Ascending aorta (tissue), 1 donor: ENCODE data around the gene BAK1. TPM values are rescaled to one million over a fixed set of nuclear protein-coding genes. Genes with fewer than 3 reads are reported as not detected.

Source experiments
- total RNA-seq: library from RNA; depleted of rRNA; stranded (reverse); fragments of >200 nt; gene quantifications from one replicate; pipeline ENCODE4 v1.1.0, GENCODE V29; 2016

BAK1 gene
- total RNA-seq, 1 donor from 2014 or later: 8.7 TPM

Other genes with a start within 250 kb of the BAK1 start
- gene KIFC1, start 188.5 kb downstream of the BAK1 start, total RNA-seq: not detected
- 30.5 TPM for gene PHF1, start 169.3 kb downstream of the BAK1 start, total RNA-seq
- 77.2 TPM for gene CUTA, start 162.2 kb downstream of the BAK1 start, total RNA-seq
- gene SYNGAP1, start 160.2 kb downstream of the BAK1 start, total RNA-seq: 33.7 TPM
- gene ZBTB9, start 125.7 kb downstream of the BAK1 start, total RNA-seq: 45.8 TPM
- 43.0 TPM for gene ITPR3, start 41.0 kb upstream of the BAK1 start, total RNA-seq
- gene UQCC2, start 131.4 kb upstream of the BAK1 start, total RNA-seq: 2.6 TPM
- not detected for gene IP6K3, start 166.6 kb upstream of the BAK1 start, total RNA-seq
- gene LEMD2, start 208.9 kb upstream of the BAK1 start, total RNA-seq: 104 TPM
- not detected for gene MLN, start 223.7 kb upstream of the BAK1 start, total RNA-seq